GM12864 (cell line): ENCODE measurements around the gene KCNG2.

Experiments
- DNase-seq: peaks from one replicate; pipeline ENCODE4 v3.0.0-alpha.2; 2011; ENCODE audit warnings: low read depth
- H3K4me3 ChIP-seq: 2 replicates; pipeline ENCODE4 v1.5.1; 2011; ENCODE audit warnings: mild to moderate bottlenecking, low read depth, low read length, control low read depth
- TF ChIP-seq, protein P1 (sequence below): IDR thresholded peaks from 2 replicates; pipeline ENCODE4 v1.5.1; 2011; ENCODE audit warnings: low read depth, mild to moderate bottlenecking, moderate library complexity, low read length, control low read depth, inconsistent platforms; ENCODE audit errors: missing control alignments

The KCNG2 gene

DNA sequence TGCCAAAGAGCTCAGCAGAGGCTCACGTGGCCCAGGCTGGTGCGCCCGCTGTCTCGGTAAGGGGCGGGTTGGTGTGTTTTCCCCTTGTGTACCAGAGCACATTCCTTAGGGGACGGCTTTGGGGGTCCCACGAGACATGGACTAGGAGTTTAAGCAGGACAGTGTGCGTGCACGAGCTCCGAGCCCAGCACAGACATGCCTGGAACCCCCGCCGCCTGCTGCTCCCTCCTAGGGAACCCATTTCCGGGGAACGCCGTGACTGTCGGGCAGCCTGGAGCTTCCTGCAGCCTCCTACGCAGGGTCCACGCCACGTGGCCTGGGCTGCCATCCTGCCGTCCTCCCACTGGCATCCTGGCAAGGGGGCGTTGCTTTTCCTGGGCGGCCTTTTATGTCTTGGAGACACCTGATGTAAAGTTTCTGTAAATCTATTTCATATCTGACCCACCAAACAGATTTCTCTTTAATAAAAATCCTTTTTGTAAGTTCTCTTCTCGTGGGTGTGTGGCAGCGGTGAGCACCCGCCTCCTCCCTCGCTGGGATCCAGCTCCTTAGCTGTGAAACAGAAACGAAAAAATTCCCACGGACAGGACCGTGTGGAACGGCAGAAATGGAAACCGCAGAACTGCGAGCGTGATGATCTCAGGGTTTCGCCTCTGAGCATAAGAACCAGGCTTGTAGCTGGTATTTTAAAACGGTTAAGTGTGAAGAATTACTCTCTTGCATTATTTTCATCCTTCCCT is 43.5 kb upstream of the KCNG2 start:
- TF ChIP-seq, protein P1, sequence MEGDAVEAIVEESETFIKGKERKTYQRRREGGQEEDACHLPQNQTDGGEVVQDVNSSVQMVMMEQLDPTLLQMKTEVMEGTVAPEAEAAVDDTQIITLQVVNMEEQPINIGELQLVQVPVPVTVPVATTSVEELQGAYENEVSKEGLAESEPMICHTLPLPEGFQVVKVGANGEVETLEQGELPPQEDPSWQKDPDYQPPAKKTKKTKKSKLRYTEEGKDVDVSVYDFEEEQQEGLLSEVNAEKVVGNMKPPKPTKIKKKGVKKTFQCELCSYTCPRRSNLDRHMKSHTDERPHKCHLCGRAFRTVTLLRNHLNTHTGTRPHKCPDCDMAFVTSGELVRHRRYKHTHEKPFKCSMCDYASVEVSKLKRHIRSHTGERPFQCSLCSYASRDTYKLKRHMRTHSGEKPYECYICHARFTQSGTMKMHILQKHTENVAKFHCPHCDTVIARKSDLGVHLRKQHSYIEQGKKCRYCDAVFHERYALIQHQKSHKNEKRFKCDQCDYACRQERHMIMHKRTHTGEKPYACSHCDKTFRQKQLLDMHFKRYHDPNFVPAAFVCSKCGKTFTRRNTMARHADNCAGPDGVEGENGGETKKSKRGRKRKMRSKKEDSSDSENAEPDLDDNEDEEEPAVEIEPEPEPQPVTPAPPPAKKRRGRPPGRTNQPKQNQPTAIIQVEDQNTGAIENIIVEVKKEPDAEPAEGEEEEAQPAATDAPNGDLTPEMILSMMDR, result no peak
- DNase-seq, result no peak
- no peak overlapping the region for H3K4me3 ChIP-seq

DNA sequence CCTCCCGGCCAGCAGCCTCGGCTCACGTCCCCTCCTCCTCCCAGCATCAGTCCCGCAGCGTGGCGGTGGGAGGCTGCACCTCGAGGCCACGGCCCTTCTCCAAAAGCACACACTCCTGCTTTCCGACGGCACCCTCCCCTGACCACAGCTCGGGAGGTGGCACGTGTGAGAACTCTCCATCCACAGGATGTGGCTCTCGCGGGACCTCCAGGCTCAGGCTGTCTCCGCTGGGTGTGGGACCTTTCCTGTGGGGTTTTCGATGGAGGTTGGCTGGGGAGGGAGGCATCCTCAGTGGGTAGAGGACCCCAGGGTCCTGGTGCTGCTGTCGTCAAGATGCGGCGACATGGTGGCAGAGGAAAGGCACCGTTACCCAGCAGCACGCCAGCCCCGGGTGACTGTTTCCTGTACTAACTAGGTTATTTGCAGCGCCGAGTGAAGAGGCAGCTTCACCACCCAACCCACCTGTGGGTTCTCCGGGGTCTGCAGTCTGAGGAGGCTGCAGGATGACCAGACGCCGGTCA is 42.8 kb upstream of the KCNG2 start:
- H3K4me3 ChIP-seq, result no peak overlapping the region
- TF ChIP-seq, protein P1, result no peak
- DNase-seq, result no peak

DNA sequence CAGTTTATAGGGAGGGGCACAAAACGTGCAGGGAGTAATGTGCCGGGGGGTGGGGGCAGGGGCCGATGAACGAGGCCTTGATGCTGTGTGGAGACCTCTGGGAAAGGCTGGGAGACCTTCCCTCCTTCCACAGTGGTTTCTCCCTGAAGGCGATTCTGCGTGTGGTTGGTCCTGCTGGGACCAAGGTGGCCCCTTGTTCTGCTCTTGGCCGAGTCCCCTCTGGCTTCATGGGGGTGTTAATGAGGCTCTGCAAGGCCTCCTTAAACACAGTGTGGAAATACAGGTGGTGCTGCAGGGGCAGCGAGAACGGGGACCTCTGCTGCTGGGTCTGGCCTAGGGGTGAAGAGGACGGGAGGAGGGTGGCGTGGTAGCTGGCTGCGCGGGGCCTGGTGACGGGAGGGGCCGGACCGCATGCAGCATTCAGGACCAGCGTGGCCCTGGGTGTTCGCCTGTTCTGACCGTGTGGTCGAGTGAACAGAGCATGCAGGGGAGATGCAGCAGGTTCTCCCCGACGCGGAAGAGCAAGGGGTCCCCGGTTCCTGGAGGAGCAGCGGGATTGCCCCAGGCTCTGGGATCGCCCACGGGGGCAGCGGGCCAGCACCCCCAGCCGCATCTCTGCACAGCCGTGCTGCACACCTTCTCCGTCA is 42.1 kb upstream of the KCNG2 start:
- no peak overlapping the region for H3K4me3 ChIP-seq
- TF ChIP-seq, protein P1, result no peak
- DNase-seq, result no peak

DNA sequence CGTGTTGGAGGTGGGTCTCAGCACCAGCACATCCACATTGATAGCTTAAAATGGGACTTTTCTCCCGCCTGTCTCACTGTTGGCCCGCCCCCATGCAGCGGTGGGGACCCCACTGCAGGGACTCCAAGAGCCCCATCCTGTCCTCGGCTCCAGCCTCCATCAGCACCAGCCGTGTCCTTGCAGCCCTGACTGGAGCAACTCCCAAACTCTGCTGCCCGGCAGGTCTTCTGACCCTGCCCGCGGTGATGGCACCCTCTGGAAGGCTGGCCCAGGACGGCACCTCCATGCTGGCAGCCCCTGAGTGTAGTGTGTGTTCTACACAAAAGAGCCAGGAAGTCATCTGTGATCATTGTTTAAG is 41.6 kb upstream of the KCNG2 start:
- DNase-seq, result no peak
- TF ChIP-seq, protein P1, result no peak

DNA sequence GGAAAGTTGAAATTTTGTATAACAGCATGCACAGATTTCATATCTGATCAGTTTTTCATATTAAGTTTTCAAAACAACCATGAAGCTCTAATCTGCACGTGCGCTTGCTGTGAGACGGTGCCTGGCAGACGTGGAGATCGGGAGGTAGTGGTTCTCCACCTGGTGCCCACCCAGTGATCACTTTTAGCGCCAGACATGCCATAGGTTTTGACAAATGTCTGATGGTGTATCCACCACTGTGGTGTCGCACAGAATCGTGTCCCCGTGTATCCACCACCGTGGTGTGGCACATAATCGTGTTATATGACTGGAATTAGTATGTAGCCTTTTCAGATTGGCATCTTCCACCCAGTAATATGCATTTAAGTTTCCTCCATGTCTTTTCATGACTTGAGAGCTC is 40.9 kb upstream of the KCNG2 start:
- TF ChIP-seq, protein P1, result no peak
- no peak for DNase-seq
- H3K4me3 ChIP-seq, result no peak overlapping the region

More for the DNA sequence above, 41.6 kb upstream of the KCNG2 start:
- H3K4me3 ChIP-seq, result no peak overlapping the region

DNA sequence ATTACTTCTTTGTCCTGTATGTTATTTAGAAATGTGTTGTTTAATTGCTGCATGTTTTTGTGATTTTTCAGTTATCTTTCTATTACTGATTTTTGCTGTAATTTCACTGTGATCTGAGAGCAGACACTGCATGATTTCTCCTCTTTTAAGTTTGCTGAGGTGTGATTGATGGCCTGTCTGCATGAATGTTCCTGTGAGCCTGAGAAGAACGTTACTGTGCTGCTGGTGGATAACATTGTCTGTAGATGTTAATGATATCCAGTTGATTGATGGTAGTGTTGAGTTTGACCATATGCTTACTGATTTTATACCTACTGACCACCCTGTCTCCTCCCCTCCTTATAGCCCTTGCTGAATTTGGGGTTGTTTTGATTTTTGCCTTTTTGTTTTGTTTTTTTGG is 37.4 kb upstream of the KCNG2 start:
- H3K4me3 ChIP-seq, result no peak overlapping the region
- TF ChIP-seq, protein P1, result no peak
- no peak for DNase-seq
